Hindlimb muscle (tissue), 1 donor: Measurements from ENCODE around the gene CEMIP2. TPM values are rescaled to one million over a fixed set of nuclear protein-coding genes. Genes with fewer than 3 reads are reported as not detected.
A peak's percentile ranks its signal among the peaks of the same experiment; 100 is the strongest.
"Not testable (repeated sequence)": the region's sequence is repeated elsewhere in the genome, so short reads cannot be mapped to it uniquely, and the experiment has no call there.

Source experiments
- DNase-seq: peaks from one replicate; pipeline ENCODE4 v3.0.0-alpha.2; 2013
- polyA plus RNA-seq: library from polyadenylated mRNA; unstranded; fragments of 120-200 nt; gene quantifications from one replicate; pipeline ENCODE4 v1.2.1, GENCODE V29; 2013; ENCODE audit not compliant: insufficient read length

The CEMIP2 gene
- polyA plus RNA-seq, 1 donor = 26.5 TPM

DNA sequence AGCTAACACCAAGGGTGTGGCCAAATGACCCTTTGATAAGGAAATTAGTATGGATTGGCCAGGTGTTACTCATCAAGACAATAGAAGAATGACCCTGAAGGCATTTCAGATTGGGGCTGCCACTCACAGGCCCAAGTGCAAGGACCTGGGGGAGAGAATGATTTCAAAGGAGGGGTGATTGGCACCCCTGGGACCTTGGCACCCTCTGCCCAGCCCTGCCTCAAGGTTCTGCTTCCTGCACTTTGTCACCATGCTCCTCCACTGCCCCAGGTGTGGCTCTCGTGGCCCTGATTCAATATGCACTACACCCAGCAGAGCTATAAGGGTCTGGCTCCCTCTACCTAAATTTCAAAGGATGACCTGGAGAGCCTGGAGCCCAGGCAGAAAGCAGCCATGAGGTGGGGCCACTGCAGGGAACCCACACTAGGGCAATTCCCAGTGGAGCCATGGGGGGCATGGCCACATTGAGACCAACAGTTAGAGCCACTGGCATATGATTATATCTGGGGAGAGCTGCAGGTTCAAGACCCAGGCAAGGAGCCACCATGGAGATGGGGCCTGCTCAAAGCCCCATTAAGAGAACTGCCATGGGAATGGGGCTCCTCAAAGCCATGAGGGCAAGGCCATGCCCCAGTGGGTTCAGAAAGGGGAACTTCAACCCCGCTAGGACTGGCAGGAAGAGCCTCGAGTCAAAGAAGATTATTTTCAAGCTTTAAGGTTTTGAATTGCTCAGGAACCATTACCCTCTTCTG is 93.0 kb downstream of the CEMIP2 start:
- DNase-seq = no peak

GRCh38 chr9:71672573-71672972 is 95.7 kb downstream of the CEMIP2 start:
- DNase-seq = no peak

- no peak for DNase-seq
These were observed 97.0 kb downstream of the CEMIP2 start for GRCh38 chr9:71671289-71671688.

GRCh38 chr9:71670121-71670520 is 98.2 kb downstream of the CEMIP2 start:
- DNase-seq = no peak

DNA sequence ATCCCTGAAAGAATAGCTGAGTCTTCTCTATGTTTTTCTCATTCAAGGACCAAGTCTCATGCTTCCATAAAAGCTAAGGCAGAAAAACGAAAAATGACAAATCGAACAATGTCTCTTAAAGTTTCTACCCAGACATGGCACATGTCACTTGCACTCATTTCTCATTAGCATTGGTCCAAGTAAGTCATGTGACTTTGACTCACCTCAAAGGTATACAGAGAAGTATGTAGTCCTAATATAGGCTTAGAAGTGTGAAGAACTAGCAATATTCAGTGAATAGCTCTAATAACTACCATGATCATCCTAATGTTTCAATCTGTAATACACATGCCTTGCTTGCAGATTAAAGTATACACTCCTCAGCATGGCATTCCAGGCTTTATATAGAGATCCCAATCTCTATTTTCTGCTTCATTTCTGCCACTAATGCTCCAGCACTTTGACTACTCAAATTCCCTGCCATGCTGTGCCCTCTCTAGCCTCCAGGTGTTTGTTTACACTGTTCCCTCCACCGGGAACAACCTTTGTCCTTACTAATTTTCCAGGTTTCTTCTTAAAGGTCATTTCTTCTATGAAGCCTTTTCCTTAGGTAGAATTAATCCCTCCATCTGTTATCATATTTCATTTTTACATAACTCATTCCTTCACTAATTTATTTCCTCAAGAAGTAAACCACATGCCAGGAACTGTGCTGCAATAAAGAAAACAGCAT is 98.9 kb downstream of the CEMIP2 start:
- DNase-seq = no peak

DNA sequence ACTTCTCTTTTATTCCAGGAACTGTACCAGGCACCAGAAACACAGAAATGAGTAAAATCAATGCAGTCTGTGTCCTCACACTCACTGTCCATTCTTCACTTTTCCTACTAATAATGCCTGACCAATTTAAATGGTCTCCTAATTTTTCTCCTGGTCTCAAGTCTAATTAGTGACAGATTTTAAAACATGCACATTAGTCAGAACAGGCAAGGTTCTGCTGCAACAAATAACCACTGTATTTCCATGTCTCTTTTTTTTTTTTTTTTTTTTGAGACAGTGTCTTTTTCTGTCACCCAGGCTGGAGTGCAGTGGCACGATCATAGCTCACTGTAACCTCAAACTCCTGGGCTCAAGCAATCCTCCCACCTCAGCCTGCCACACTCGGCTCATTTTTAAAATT is 99.6 kb downstream of the CEMIP2 start:
- DNase-seq = no peak

GRCh38 chr9:71665247-71665646 is 103.1 kb downstream of the CEMIP2 start:
- DNase-seq = no peak

DNA sequence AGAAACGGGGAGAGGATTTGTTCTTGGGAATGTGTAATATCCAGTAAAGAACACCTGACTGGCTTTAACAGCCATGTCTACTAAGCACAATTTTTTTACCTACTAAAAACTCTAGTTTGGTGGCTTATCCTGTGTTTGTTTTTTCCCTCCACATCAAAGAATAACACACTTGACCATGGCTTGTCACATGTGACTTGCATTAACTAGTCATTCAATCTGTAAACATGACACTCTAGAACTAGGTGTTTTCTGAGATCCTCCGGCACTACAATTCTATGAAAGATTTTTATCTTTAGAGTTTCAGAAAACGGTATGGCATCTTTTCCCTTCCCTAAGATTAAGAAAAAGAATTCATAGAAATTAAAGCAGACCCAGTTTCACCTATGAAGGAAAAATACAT is 103.7 kb downstream of the CEMIP2 start:
- no peak for DNase-seq

- no peak for DNase-seq
These were observed 104.3 kb downstream of the CEMIP2 start for GRCh38 chr9:71663931-71664459.

DNA sequence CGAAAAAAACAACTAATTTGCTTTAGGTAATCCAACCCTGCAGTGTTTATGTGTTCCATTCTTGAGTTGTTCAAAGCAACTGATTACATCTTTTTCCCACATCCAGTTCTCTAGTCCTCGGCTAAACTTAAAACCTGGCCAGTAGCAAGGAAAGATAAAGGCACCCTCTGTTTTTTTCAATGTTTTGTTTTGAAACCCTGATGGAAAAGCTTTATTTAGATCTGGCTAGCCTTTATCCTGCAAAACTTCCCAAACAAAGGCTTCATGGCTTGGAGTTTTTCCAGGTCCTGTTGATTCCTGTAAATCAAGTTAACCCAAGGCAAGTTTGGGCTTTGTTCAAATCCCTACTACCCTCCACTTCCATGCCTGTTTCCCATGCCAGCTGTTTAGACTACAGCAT is 105.1 kb downstream of the CEMIP2 start:
- DNase-seq = no peak

DNA sequence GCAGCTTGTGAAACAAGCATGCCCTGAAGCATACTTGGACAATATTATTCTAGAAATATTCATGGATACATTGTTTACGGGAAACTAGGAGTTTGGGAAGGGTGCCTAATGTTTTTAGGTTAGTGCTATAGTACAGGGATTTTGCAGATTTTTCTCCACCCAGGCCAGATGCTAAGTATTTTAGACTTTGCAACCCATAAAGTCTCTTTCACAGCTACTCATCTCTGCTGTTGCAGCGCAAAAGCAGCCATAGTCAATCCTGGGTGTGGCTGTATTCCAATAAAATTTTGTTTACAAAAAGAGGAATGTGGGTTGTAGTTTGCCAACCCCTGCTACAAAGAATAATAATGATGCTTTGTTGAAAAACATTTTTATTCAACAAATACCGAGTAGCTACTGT is 106.2 kb downstream of the CEMIP2 start:
- DNase-seq = no peak

GRCh38 chr9:71657276-71657675 is 111.0 kb downstream of the CEMIP2 start:
- DNase-seq = not testable (repeated sequence)

DNA sequence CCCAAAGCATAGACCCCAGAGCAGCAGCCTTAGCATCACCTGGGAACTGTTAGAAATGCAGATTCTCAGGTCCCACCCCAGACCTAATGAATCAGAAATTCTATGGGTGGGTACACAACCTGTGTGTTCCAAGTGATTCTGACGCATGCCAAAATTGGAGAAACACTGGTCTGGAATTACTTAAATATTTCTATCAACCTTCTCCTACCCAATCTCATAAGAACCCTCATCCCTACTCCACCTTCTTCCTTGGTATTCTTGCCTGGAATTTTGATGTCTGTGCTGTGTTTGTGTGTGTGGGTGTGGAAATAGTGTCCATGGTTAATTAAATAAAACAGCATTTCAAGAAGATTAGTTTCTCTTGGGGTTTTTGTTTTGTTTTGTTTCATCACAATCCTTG is 111.8 kb downstream of the CEMIP2 start:
- DNase-seq = no peak

DNA sequence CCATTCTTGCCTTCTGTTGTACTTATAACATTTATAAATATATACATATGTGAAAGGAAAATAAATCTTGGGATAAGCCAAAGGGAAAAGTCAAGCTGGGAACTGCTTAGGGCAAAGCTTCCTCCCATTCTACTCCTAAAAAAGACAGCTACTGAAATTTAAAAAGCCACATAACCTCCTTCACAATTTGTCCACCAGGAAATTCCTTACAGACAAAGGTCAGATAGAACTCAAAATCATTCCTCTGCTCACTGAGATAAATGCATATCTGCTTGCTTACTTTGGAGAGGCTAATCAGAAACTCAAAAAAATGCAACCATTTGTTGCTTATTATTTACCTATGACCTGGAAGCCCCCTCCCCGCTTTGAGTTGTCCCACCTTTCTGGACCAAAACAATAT is 112.5 kb downstream of the CEMIP2 start:
- no peak for DNase-seq

GRCh38 chr9:71655141-71655540 is 113.2 kb downstream of the CEMIP2 start:
- no peak for DNase-seq

DNA sequence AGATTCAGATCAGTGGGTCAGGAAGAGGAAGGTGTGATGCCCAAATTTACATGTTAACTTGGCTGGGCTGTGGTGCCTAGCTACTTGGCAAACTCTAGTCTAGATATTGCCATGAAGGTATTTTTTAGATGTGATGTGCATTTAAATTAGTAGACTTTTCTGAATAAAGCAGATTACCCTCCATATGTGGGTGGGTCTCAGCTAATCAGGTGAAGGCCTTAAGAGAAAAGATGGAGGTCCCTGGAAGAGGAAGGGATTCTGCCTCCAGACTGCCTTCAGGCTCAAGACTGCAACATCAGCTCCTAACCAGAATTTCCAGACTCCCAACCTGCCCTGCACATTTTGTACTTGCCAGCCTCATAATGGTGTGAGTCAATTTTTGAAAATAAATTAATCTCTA is 115.8 kb downstream of the CEMIP2 start:
- no peak for DNase-seq

GRCh38 chr9:71648453-71648852 is 119.9 kb downstream of the CEMIP2 start:
- DNase-seq = no peak

- peak; percentile 61 for DNase-seq
These were observed 121.2 kb downstream of the CEMIP2 start for GRCh38 chr9:71647094-71647591.

DNA sequence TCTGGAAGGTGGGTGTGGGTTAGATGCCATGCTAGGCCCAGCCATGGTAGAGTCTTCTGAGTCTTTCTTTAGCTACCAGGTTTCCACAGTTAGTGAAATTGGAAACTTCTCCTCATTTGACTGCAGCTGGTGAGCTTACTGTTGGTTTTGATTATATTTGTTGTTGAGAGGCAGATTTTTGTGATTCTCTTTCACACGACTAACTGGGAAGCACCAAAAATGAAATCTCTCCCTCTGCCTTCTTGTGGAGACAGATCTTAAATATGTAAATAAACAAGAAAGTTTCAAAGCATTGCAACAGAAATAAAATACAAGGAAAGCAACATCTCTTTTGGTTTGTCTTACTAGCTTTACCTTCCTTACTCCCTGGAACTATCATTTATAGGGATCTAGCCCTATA is 122.2 kb downstream of the CEMIP2 start:
- no peak for DNase-seq

- no peak for DNase-seq
These were observed 123.4 kb downstream of the CEMIP2 start for GRCh38 chr9:71644819-71645362.

- no peak for DNase-seq
These were observed 125.0 kb downstream of the CEMIP2 start for GRCh38 chr9:71643330-71643729.

DNA sequence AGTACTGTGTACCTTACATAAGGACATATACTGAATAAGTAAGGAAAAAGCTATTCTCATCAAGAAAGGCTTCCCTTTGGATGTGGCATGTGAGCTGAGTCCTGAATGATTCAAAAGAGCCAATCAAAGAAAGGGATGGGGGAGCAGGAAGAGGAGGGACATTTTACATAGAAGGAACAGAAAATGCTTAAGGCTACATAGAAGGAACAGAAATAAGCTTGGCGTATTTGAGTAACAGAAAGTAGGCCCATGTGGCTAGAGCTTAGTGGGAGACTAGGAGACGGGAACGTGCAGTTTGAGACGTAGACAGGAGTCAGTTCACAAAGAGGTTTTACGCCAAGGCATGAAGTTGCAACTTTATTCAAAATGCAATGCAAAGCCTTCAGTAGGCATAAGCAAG is 126.3 kb downstream of the CEMIP2 start:
- DNase-seq = no peak

DNA sequence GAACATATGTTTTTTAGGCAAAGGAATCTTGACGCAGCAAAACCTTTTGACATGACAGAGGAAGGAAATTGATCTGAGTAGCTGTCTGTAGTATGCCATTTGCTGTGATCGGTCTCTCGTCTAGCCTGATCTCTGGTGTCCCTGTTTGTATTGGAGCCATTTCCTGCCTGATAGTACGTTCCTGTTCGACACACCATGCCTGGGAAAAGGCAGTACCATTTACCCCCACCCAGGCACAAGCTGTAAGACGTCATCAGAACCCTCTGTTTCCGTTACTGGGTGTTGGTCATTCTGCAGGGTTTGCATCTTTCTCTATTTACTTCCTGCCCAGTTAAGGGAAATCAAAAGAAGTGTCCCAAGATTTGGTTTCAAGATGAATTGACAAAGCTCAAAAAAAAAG is 129.7 kb downstream of the CEMIP2 start:
- peak; percentile 32 for DNase-seq

DNA sequence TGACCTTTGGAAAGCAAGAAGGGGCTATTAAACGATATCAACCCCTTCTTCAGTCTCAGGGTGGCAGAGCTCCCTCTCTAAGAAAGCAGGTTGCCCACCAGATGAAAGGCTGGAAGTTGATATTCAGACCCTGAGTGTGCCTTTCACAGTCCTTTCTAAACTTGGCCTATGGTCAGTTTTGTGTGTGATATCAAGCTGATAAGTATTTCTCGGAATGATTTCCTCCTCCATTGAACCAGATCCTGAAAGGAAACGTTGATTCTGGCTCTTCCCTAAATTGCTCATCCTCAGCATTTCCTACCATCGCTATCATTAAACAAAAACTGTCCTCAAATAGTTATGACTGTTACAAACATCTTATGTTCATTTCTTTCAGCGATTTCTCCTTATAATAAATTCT is 130.4 kb downstream of the CEMIP2 start:
- DNase-seq = no peak
